ENCODE measurements around the gene NEU1.
A peak's percentile ranks its signal among the peaks of the same experiment; 100 is the strongest.
"Not testable (repeated sequence)": the region's sequence is repeated elsewhere in the genome, so short reads cannot be mapped to it uniquely, and the experiment has no call there.

The NEU1 gene

GRCh38 chr6:31838968-31839367, 23.7 kb downstream of the NEU1 start:
- DNase-seq (ENCODE audit: low read depth in 1 of 2, low spot score in 1 of 2) = no peak
- TF ChIP-seq JUND (IDR thresholded peaks at IDR 0.05; ENCODE audit: low read depth) = no peak
- in situ Hi-C loops (cut with HindIII; ENCODE audit: low pct_unique_long_range_greater_than_20kb, low sequenced_read_pairs) = no loop called here

GRCh38 chr6:31838114-31838553, 24.5 kb downstream of the NEU1 start:
- DNase-seq (ENCODE audit: low read depth in 1 of 2, low spot score in 1 of 2); in situ Hi-C loops (cut with HindIII; ENCODE audit: low pct_unique_long_range_greater_than_20kb, low sequenced_read_pairs): not testable (repeated sequence)

GRCh38 chr6:31837369-31838113, 25.1 kb downstream of the NEU1 start:
- TF ChIP-seq JUND (IDR thresholded peaks at IDR 0.05; ENCODE audit: low read depth) = no peak
- no peak for DNase-seq (ENCODE audit: low read depth in 1 of 2, low spot score in 1 of 2)
- in situ Hi-C loops (cut with HindIII; ENCODE audit: low pct_unique_long_range_greater_than_20kb, low sequenced_read_pairs) = no loop called here

- in situ Hi-C loops (cut with HindIII; ENCODE audit: low pct_unique_long_range_greater_than_20kb, low sequenced_read_pairs) = no loop called here
- no peak for TF ChIP-seq JUND (IDR thresholded peaks at IDR 0.05; ENCODE audit: low read depth)
- no peak for DNase-seq (ENCODE audit: low read depth in 1 of 2, low spot score in 1 of 2)
Observed at GRCh38 chr6:31836474-31837368, 25.9 kb downstream of the NEU1 start.

- no peak for DNase-seq (ENCODE audit: low read depth in 1 of 2, low spot score in 1 of 2)
- in situ Hi-C loops (cut with HindIII; ENCODE audit: low pct_unique_long_range_greater_than_20kb, low sequenced_read_pairs) = no loop called here
Observed at GRCh38 chr6:31836047-31836473, 26.6 kb downstream of the NEU1 start.

GRCh38 chr6:31834367-31835250, 28.0 kb downstream of the NEU1 start:
- DNase-seq (ENCODE audit: low read depth in 1 of 2, low spot score in 1 of 2) = peak; percentile 83 to 95
- no peak for TF ChIP-seq JUND (IDR thresholded peaks at IDR 0.05; ENCODE audit: low read depth)
- in situ Hi-C loops (cut with HindIII; ENCODE audit: low pct_unique_long_range_greater_than_20kb, low sequenced_read_pairs) = no loop called here

More at GRCh38 chr6:31836047-31836473, 26.6 kb downstream of the NEU1 start:
- TF ChIP-seq JUND (IDR thresholded peaks at IDR 0.05; ENCODE audit: low read depth) = no peak

- TF ChIP-seq JUND (IDR thresholded peaks at IDR 0.05; ENCODE audit: low read depth) = no peak
Observed at GRCh38 chr6:31831350-31832215, 31.0 kb downstream of the NEU1 start.

GRCh38 chr6:31830886-31831335, 31.7 kb downstream of the NEU1 start:
- TF ChIP-seq JUND (IDR thresholded peaks at IDR 0.05; ENCODE audit: low read depth) = no peak
- DNase-seq (ENCODE audit: low read depth in 1 of 2, low spot score in 1 of 2) = no peak
- in situ Hi-C loops (cut with HindIII; ENCODE audit: low pct_unique_long_range_greater_than_20kb, low sequenced_read_pairs) = no loop called here

More at GRCh38 chr6:31831350-31832215, 31.0 kb downstream of the NEU1 start:
- no peak for DNase-seq (ENCODE audit: low read depth in 1 of 2, low spot score in 1 of 2)
- in situ Hi-C loops (cut with HindIII; ENCODE audit: low pct_unique_long_range_greater_than_20kb, low sequenced_read_pairs) = no loop called here

- in situ Hi-C loops (cut with HindIII; ENCODE audit: low pct_unique_long_range_greater_than_20kb, low sequenced_read_pairs) = no loop called here
- peak in 1 of 2 experiments; percentile 68 for DNase-seq (ENCODE audit: low read depth in 1 of 2, low spot score in 1 of 2)
Observed at GRCh38 chr6:31829633-31830283, 32.9 kb downstream of the NEU1 start.

GRCh38 chr6:31827286-31828079, 35.1 kb downstream of the NEU1 start, which contains the start of gene HSPA1B:
Gene HSPA1B (plus strand): TSS chr6:31827738. CDS start chr6:31827951, 213 bp downstream.
- no peak for TF ChIP-seq JUND (IDR thresholded peaks at IDR 0.05; ENCODE audit: low read depth)
- in situ Hi-C loops (cut with HindIII; ENCODE audit: low pct_unique_long_range_greater_than_20kb, low sequenced_read_pairs) = no loop called here
- peak; percentile 98 to 100 for DNase-seq (ENCODE audit: low read depth in 1 of 2, low spot score in 1 of 2)

More at GRCh38 chr6:31829633-31830283, 32.9 kb downstream of the NEU1 start:
- no peak for TF ChIP-seq JUND (IDR thresholded peaks at IDR 0.05; ENCODE audit: low read depth)

Data from T47D (cell line).